ENCODE data around the gene EGF.
"Not testable (repeated sequence)": the region's sequence is repeated elsewhere in the genome, so short reads cannot be mapped to it uniquely, and the experiment has no call there.

EGF gene

DNA sequence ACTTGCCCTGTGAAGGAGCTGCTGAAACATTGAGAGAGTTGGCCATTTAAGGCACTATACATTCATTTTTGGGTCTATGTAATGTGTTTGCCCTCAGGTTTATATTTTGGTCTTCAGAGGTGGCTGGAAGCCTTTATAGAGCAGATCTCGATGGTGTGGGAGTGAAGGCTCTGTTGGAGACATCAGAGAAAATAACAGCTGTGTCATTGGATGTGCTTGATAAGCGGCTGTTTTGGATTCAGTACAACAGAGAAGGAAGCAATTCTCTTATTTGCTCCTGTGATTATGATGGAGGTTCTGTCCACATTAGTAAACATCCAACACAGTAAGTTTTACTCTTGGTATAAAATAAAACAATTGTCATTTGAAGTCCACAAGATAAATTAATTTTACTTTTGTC lies 31.1 kb downstream of the EGF start:
- no peak for DNase-seq (ENCODE audit: low spot score)
- TF ChIP-seq, protein P1, sequence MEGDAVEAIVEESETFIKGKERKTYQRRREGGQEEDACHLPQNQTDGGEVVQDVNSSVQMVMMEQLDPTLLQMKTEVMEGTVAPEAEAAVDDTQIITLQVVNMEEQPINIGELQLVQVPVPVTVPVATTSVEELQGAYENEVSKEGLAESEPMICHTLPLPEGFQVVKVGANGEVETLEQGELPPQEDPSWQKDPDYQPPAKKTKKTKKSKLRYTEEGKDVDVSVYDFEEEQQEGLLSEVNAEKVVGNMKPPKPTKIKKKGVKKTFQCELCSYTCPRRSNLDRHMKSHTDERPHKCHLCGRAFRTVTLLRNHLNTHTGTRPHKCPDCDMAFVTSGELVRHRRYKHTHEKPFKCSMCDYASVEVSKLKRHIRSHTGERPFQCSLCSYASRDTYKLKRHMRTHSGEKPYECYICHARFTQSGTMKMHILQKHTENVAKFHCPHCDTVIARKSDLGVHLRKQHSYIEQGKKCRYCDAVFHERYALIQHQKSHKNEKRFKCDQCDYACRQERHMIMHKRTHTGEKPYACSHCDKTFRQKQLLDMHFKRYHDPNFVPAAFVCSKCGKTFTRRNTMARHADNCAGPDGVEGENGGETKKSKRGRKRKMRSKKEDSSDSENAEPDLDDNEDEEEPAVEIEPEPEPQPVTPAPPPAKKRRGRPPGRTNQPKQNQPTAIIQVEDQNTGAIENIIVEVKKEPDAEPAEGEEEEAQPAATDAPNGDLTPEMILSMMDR (IDR thresholded peaks at IDR 0.05; ENCODE audit: extremely low read depth, insufficient read depth, missing control alignments) = no peak
- in situ Hi-C loops (cut with MboI; ENCODE audit: low pct_unique_long_range_greater_than_20kb, low sequenced_read_pairs, unreplicated experiment) = no loop called here

DNA sequence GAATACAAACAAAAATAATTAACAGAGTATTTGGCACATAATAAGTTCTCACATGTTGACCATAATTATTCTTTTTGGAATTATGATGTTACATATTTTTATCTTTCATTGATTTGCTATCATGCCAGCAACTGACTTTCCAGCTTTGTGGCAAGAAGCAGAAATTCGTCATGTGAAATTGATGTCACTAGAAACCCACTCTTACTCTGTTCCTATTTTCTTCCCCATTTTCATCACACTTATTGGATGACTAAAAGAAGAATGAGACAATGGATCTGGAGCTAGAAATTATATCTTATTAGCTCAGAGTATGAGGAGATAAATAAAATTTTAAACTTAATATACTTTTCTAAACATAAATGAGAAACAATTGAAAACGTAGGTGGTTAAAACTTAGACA lies 31.9 kb downstream of the EGF start:
- DNase-seq (ENCODE audit: low spot score) = no peak
- in situ Hi-C loops (cut with MboI; ENCODE audit: low pct_unique_long_range_greater_than_20kb, low sequenced_read_pairs, unreplicated experiment) = no loop called here
- TF ChIP-seq, protein P1 (IDR thresholded peaks at IDR 0.05; ENCODE audit: extremely low read depth, insufficient read depth, missing control alignments) = no peak

GRCh38 chr4:109945056-109945455 lies 32.4 kb downstream of the EGF start:
- in situ Hi-C loops (cut with MboI; ENCODE audit: low pct_unique_long_range_greater_than_20kb, low sequenced_read_pairs, unreplicated experiment) = no loop called here
- no peak for DNase-seq (ENCODE audit: low spot score)
- TF ChIP-seq, protein P1 (IDR thresholded peaks at IDR 0.05; ENCODE audit: extremely low read depth, insufficient read depth, missing control alignments) = no peak

DNA sequence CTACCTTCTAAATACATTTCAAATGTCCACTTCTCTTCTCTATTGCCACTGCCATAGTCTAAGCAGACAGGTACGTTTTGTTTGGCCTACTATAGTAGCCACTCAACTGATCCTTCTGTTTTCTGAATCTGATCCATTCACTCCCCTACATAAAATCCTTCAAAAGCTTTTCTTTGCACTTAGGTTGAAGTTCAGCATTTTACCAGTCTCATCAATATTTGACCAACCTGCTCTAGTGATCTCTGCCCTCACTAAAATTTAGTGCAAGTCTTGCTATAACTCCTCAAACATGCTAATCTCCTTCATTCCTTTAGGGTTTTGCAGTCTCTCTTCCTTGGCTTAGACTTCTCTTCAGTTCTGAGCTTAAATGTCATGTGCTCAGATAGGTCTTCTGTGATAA lies 33.4 kb downstream of the EGF start:
- in situ Hi-C loops (cut with MboI; ENCODE audit: low pct_unique_long_range_greater_than_20kb, low sequenced_read_pairs, unreplicated experiment) = no loop called here
- TF ChIP-seq, protein P1 (IDR thresholded peaks at IDR 0.05; ENCODE audit: extremely low read depth, insufficient read depth, missing control alignments) = no peak
- DNase-seq (ENCODE audit: low spot score) = no peak

GRCh38 chr4:109947457-109947856 lies 34.8 kb downstream of the EGF start:
- DNase-seq (ENCODE audit: low spot score) = no peak
- TF ChIP-seq, protein P1 (IDR thresholded peaks at IDR 0.05; ENCODE audit: extremely low read depth, insufficient read depth, missing control alignments) = no peak
- in situ Hi-C loops (cut with MboI; ENCODE audit: low pct_unique_long_range_greater_than_20kb, low sequenced_read_pairs, unreplicated experiment) = no loop called here

DNA sequence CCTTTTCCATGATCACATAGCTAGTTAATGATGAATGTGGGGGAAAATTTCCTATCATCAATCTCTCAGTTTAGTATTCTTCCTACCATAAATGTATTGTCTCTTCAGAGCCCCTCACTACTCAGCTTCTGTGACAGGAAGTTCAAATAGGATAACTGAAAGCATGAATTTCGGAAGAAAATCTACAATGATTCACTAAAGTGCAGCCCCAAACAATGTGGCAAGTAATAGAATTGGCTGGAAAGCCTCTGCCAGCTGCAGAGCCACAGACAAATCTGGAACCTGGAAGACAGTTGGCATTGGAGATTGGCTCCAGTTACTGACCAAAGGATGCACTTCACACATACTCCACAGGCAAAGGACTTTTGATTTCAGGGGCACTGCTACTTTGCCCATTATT lies 35.2 kb downstream of the EGF start:
- TF ChIP-seq, protein P1 (IDR thresholded peaks at IDR 0.05; ENCODE audit: extremely low read depth, insufficient read depth, missing control alignments) = no peak
- in situ Hi-C loops (cut with MboI; ENCODE audit: low pct_unique_long_range_greater_than_20kb, low sequenced_read_pairs, unreplicated experiment) = no loop called here
- DNase-seq (ENCODE audit: low spot score) = no peak

DNA sequence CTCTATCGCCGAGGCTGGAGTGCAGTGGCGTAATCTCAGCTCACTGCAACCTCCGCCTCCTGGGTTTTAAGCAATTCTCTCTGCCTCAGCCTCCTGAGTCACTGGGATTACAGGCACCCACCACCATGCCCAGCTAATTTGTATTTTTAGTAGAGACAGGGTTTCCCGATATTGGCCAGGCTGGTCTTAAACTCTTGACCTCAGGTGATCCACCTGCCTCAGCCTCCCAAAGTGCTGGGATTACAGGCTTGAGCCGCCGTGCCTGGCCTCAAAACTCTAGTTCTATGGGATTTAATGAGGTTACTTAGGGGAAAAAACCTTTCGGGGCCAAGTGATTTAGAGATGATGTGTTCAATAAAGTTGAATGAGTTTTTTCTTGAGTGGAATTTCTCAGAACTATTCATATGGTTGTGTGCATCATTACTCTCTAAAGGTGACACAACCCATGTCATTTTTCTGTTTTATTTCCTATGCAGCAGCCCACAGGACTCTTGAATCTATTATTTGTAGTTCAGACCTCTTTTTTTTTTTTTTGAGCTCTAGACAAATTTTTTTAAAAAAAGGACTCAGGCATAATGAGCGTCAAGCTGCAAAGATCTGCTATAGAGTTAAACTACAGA lies 36.5 kb downstream of the EGF start:
- in situ Hi-C loops (cut with MboI; ENCODE audit: low pct_unique_long_range_greater_than_20kb, low sequenced_read_pairs, unreplicated experiment); DNase-seq (ENCODE audit: low spot score): not testable (repeated sequence)

All from GM13977 (cell line).